SK-N-MC (cell line): Measurements from ENCODE around the gene TMPRSS9.

ENCODE experiments used
- EZH2 ChIP-seq: fragments of 200-600 bp; sonication (generic); IDR thresholded peaks from one replicate; pipeline ENCODE4 v1.6.1; 2017; ENCODE audit warnings: antibody characterized with exemption
- FOXP2 ChIP-seq: optimal IDR thresholded peaks from 2 replicates; pipeline ENCODE3; 2011; ENCODE audit warnings: mild to moderate bottlenecking, moderate library complexity; ENCODE audit not compliant: insufficient read depth; ENCODE audit errors: extremely low read length, control extremely low read depth
- POLR2AphosphoS5 ChIP-seq: IDR thresholded peaks from 2 replicates; pipeline ENCODE4 v1.6.1; 2012; ENCODE audit warnings: mild to moderate bottlenecking, low read depth, low read length, borderline replicate concordance

- TF ChIP-seq POLR2AphosphoS5 (no peak), EZH2 (no peak), FOXP2 (no peak)
These were observed 17.3 kb upstream of the TMPRSS9 start for GRCh38 chr19:2342656-2343288.
